GM18508 (cell line): ENCODE results near the gene SP8.

ENCODE experiments used
- ATAC-seq: cut with Tn5 transposase; IDR thresholded peaks from one replicate; pipeline ENCODE4 v1.9.1; 2021; ENCODE audit warnings: moderate number of reproducible peaks; ENCODE audit not compliant: insufficient read depth, unreplicated experiment

SP8 gene

GRCh38 chr7:20776942-20777341 is 9.7 kb downstream of the SP8 start:
- no peak for ATAC-seq

- no peak for ATAC-seq
These were observed 10.3 kb downstream of the SP8 start for GRCh38 chr7:20776214-20776911.

GRCh38 chr7:20754001-20754400 is 32.7 kb downstream of the SP8 start:
- no peak for ATAC-seq

DNA sequence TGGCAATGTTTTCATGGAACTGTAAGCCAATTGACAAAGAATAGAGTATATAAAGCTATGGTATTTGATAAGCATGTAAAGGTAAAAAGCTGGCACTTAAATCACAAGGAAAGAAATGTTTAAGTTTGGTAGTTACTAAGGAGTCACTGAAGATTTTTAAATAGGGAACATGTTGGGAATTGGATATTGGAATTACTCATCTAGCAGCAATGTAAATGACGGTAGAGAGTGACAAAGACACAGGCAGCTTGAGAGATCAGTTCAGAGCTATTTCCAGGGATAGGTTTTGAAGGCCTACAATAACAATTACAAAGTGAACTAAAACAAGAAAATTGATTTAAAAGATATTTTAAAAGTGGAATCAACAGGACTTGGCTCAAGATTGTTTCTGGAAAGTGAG is 36.8 kb downstream of the SP8 start:
- ATAC-seq: no peak

- no peak for ATAC-seq
These were observed 37.8 kb downstream of the SP8 start for GRCh38 chr7:20748853-20749252.

DNA sequence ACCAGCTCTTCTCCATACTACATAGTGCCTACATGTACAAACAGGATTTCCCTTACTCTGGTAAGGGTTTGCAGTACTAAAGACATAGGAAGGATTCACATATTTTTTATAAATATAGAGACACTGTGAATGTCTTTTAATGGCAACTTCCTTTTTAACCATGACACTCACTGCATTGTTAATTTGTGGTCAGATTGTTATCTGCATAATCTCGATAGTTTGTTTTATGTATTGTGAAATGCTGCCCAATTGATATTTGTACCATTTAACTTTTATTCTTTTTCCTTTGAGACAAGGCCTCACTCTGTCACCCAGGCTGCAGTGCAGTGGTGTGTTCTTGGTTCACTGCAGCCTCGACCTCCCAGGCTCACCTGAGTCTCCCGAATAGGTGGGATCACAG is 39.7 kb downstream of the SP8 start:
- no peak for ATAC-seq

- ATAC-seq: no peak
These were observed 41.0 kb downstream of the SP8 start for GRCh38 chr7:20745702-20746101.

DNA sequence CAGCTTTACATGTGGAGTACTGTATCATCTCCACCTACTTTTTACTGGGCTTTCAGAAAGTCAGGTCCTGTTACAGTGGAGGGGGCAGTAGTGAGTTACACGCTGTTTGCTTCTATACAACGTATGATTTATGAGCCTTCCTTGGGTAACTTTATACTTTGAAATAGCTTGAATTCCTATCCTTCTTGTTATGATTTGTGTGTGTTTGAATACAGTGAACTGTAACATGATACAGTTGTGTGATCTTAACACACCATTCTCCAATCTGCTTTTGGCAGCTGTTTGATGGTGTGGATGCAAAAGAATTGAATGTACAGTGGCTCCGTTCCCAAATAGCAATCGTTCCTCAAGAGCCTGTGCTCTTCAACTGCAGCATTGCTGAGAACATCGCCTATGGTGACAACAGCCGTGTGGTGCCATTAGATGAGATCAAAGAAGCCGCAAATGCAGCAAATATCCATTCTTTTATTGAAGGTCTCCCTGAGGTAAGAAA is 41.7 kb downstream of the SP8 start:
- no peak for ATAC-seq

DNA sequence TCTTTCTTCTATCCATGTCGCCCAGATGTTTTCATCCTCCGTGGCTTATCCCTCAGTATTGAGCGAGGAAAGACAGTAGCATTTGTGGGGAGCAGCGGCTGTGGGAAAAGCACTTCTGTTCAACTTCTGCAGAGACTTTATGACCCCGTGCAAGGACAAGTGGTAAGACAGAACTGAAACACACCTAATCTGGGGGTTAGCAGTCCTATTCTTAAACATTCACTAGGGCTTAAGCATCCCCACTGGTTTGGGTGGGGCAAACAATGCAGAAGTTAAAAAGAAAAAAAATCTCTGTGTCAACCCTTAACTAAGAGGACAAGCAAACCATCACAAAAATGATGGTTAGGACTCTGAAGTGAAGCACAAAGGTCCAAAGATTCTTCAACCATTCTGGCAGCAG is 43.8 kb downstream of the SP8 start:
- ATAC-seq: peak; percentile 48

DNA sequence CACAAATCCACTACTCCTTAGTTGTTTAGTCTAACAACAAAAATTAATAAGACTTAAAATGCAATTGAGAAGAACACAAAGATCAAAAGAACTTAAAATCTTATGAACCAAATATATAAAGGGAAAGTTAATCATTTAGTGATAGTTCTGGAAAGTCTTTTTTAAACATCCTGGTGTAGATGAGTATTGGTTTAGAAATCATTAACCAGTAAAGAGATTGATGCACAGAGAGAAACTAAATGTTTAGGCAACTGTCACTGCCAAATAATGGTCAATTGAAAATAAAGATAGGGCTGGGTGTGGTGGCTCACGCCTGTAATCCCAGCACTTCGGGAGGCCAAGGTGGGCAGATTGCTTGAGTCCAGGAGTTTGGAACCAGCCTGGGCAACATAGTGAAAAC is 44.9 kb downstream of the SP8 start:
- no peak for ATAC-seq

- ATAC-seq: no peak
These were observed 47.9 kb downstream of the SP8 start for GRCh38 chr7:20738518-20739481.

DNA sequence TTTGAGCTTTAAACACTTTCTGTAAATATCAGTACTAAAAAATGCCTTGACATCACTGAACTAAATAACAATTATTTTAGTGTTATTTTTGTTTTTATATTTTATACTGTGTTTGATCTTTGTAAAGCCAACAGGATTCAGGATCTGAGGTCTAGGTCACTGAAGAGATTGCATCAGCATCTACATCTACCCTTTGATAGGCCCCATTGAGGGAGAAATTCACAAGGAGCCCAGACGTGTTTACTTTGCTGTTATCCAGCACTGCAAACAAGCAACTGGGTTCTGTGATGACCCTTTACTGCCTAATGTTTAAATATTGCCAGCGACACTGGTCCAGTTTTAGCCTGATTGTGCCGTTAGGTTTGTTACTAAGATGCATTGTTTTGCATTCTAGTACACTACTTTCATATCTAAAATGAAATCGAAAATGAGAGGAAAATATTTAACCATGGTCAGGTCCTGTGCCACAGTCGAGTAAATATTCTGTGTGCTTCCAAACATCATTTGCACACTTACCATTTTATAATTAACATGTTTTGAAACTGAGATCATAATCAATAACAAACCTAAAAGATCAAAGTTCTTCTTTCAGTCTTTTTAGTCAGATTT is 48.7 kb downstream of the SP8 start:
- ATAC-seq: peak; percentile 38

DNA sequence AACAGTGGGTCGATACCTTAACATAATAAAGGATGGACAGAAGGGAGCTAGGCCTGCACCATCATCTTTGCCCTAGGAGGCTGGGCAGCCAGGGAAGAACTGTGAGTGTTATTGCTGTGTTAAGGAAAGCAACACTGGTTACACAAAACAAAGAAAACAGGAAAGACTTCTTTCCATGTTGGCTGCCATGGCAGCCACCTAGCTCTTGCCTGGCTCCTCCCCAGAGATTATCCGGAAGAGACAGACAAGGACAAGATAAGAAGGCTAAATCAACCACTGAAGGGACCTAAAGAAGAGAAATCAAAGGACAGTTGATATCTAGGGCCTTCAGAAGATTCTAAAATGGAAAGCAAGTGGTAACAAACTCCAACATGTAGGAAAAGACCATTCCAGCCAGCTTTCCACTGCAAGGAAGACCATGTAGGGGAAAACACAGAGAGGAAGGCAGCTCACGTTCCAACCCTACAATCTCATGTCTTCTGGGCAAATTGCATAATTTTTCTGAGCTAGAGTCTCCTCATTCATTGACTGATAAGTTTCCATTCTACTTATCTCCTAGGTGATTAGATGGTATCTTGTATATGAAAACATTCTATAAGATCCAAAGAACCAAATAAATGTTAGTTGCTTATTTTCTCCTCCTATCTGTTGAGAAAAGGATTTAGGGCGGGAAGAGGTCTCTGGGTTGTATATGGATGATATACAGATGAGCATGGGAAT is 51.2 kb downstream of the SP8 start:
- ATAC-seq: no peak
